MM.1S (cell line): Measurements from ENCODE around the gene RSBN1L.
A peak's percentile ranks its signal among the peaks of the same experiment; 100 is the strongest.

ENCODE experiments used
- DNase-seq: peaks from one replicate; pipeline ENCODE4 v3.0.0-alpha.2; 2015
- H2AFZ ChIP-seq: fragments of 300-600 bp; sonication (generic); 2 replicates; pipeline ENCODE4 v1.6.0; 2016; ENCODE audit warnings: antibody characterized with exemption, low read length
- H3F3A ChIP-seq: fragments of 300-600 bp; sonication (generic); 2 replicates; pipeline ENCODE4 v1.6.1; 2016; ENCODE audit warnings: mild to moderate bottlenecking, antibody characterized with exemption, low read length, moderate library complexity, mixed read lengths; ENCODE audit not compliant: insufficient read depth
- H3K27ac ChIP-seq: fragments of 300-600 bp; sonication (generic); 2 replicates; pipeline ENCODE4 v1.5.1; 2016; ENCODE audit warnings: mild to moderate bottlenecking, low read length
- H3K27me3 ChIP-seq: fragments of 300-600 bp; sonication (generic); replicated peaks from 2 replicates; pipeline ENCODE4 v1.6.0; 2016; ENCODE audit warnings: low read length; ENCODE audit not compliant: insufficient read depth
- H3K36me3 ChIP-seq: fragments of 300-600 bp; sonication (generic); replicated peaks from 2 replicates; pipeline ENCODE4 v1.6.1; 2016; ENCODE audit warnings: mild to moderate bottlenecking, low read length, mixed read lengths; ENCODE audit not compliant: insufficient read depth
- H3K4me1 ChIP-seq: fragments of 300-600 bp; sonication (generic); 2 replicates; pipeline ENCODE4 v1.6.1; 2016; ENCODE audit warnings: low read length, mixed read lengths
- H3K4me2 ChIP-seq: fragments of 300-600 bp; sonication (generic); 2 replicates; pipeline ENCODE4 v1.6.0; 2016; ENCODE audit warnings: low read depth, low read length
- H3K4me3 ChIP-seq: fragments of 300-600 bp; sonication (generic); 2 replicates; pipeline ENCODE4 v1.5.1; 2016; ENCODE audit warnings: low read length, mixed read lengths
- H3K79me2 ChIP-seq: fragments of 300-600 bp; sonication (generic); 2 replicates; pipeline ENCODE4 v1.6.1; 2016; ENCODE audit warnings: mixed run types, low read length, mixed read lengths
- H3K9ac ChIP-seq: fragments of 300-600 bp; sonication (generic); 2 replicates; pipeline ENCODE4 v1.6.1; 2016; ENCODE audit warnings: low read length, mixed read lengths
- H3K9me2 ChIP-seq: fragments of 300-600 bp; sonication (generic); replicated peaks from 2 replicates; pipeline ENCODE4 v1.6.1; 2016; ENCODE audit warnings: mild to moderate bottlenecking, low read length, mixed read lengths; ENCODE audit not compliant: insufficient read depth
- H3K9me3 ChIP-seq: fragments of 300-600 bp; sonication (generic); replicated peaks from 2 replicates; pipeline ENCODE4 v1.6.1; 2016; ENCODE audit warnings: mild to moderate bottlenecking, low read length, mixed read lengths; ENCODE audit not compliant: insufficient read depth
- H4K20me1 ChIP-seq: fragments of 300-600 bp; sonication (generic); 2 replicates; pipeline ENCODE4 v1.6.1; 2016; ENCODE audit warnings: mild to moderate bottlenecking, low read length, moderate library complexity, mixed read lengths; ENCODE audit not compliant: insufficient read depth
- EZH2 ChIP-seq: fragments of 300-600 bp; sonication (generic); optimal IDR thresholded peaks from 2 replicates; pipeline ENCODE3; 2017; ENCODE audit warnings: low read depth, mild to moderate bottlenecking, antibody characterized with exemption, low read length, mixed read lengths
- EZH2phosphoT487 ChIP-seq: fragments of 300-600 bp; sonication (generic); IDR thresholded peaks from 2 replicates; pipeline ENCODE4 v1.6.1; 2018; ENCODE audit warnings: antibody characterized with exemption, low read length
- TF ChIP-seq, protein P1 (sequence below): fragments of 300-600 bp; sonication (generic); IDR thresholded peaks from 2 replicates; pipeline ENCODE4 v1.5.1; 2016; ENCODE audit warnings: antibody characterized with exemption, low read length, mixed read lengths

Gene RSBN1L

GRCh38 chr7:77691892-77692491 lies 4.3 kb upstream of the RSBN1L start:
- Histone ChIP-seq H3F3A (no peaks in the 10 kb centered on the region; the same call in 1 of the 2 replicates), H3K4me3 (no peak overlapping the region), H3K36me3 (no peaks in the 10 kb centered on the region), H3K27ac (no peak overlapping the region), H3K4me1 (no peaks in the 10 kb centered on the region), H3K79me2 (peaks cover 30% of the 10 kb centered on the region), H3K27me3 (no peaks in the 10 kb centered on the region), H3K9me2 (no peaks in the 10 kb centered on the region), H4K20me1 (no peaks in the 10 kb centered on the region), H3K9ac (no peak overlapping the region), H3K4me2 (no peak overlapping the region), H2AFZ (no peak overlapping the region), H3K9me3 (no peaks in the 10 kb centered on the region)
- TF ChIP-seq, protein P1, sequence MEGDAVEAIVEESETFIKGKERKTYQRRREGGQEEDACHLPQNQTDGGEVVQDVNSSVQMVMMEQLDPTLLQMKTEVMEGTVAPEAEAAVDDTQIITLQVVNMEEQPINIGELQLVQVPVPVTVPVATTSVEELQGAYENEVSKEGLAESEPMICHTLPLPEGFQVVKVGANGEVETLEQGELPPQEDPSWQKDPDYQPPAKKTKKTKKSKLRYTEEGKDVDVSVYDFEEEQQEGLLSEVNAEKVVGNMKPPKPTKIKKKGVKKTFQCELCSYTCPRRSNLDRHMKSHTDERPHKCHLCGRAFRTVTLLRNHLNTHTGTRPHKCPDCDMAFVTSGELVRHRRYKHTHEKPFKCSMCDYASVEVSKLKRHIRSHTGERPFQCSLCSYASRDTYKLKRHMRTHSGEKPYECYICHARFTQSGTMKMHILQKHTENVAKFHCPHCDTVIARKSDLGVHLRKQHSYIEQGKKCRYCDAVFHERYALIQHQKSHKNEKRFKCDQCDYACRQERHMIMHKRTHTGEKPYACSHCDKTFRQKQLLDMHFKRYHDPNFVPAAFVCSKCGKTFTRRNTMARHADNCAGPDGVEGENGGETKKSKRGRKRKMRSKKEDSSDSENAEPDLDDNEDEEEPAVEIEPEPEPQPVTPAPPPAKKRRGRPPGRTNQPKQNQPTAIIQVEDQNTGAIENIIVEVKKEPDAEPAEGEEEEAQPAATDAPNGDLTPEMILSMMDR, result no peak
- TF ChIP-seq EZH2phosphoT487 (no peak), EZH2 (no peak)
- no peak for DNase-seq

DNA sequence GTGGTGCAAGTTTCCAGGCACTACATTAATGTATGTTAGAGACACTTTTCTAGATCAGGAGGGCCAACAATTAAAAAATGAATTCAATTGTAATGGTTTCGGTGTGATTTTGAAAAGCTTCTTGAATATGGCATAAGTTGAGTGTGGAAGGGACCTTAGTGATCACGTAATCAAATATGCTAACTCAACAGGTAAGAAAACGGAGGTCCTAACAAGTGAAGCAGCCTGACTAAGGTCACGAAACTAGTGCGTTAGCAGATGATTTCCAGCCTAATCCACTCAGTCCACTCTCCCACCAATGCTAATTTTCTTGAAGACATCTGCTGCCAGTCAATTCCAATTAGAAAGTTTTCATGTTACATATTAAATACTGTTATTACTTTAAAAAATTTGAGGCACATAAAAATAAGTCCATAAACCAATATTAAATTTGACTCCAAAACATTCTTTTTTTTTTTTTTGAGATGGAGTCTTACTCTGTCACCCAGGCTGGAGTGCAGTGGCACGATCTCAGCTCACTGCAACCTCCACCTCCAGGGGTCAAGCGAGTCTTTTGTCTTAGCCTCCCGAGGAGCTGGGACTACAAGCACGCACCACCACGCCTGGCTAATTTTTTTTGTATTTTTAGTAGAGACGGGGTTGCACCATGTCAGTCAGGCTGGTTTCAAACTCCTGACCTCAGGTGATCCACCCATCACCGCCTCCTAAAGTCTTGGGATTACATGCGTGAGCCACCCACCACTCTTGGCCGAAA lies 2.3 kb upstream of the RSBN1L start:
- no peaks in the 10 kb centered on the region for H3K36me3 ChIP-seq
- no peak overlapping the region for H3K9ac ChIP-seq
- H3K79me2 ChIP-seq, result peaks cover 50% of the 10 kb centered on the region
- H3K9me2 ChIP-seq, result no peaks in the 10 kb centered on the region
- H2AFZ ChIP-seq, result no peak overlapping the region
- no peak overlapping the region for H3K4me3 ChIP-seq
- no peak overlapping the region for H3K27ac ChIP-seq
- no peaks in the 10 kb centered on the region for H3K27me3 ChIP-seq
- H4K20me1 ChIP-seq, result peaks cover 5% of the 10 kb centered on the region; the same call in 1 of the 2 replicates
- H3K9me3 ChIP-seq, result no peaks in the 10 kb centered on the region
- no peak for DNase-seq
- no peak overlapping the region for H3K4me2 ChIP-seq
- no peak for TF ChIP-seq EZH2
- TF ChIP-seq, protein P1, result no peak
- no peak for TF ChIP-seq EZH2phosphoT487
- no peaks in the 10 kb centered on the region; the same call in 1 of the 2 replicates for H3K4me1 ChIP-seq
- H3F3A ChIP-seq, result peaks cover 6% of the 10 kb centered on the region; the same call in 1 of the 2 replicates

DNA sequence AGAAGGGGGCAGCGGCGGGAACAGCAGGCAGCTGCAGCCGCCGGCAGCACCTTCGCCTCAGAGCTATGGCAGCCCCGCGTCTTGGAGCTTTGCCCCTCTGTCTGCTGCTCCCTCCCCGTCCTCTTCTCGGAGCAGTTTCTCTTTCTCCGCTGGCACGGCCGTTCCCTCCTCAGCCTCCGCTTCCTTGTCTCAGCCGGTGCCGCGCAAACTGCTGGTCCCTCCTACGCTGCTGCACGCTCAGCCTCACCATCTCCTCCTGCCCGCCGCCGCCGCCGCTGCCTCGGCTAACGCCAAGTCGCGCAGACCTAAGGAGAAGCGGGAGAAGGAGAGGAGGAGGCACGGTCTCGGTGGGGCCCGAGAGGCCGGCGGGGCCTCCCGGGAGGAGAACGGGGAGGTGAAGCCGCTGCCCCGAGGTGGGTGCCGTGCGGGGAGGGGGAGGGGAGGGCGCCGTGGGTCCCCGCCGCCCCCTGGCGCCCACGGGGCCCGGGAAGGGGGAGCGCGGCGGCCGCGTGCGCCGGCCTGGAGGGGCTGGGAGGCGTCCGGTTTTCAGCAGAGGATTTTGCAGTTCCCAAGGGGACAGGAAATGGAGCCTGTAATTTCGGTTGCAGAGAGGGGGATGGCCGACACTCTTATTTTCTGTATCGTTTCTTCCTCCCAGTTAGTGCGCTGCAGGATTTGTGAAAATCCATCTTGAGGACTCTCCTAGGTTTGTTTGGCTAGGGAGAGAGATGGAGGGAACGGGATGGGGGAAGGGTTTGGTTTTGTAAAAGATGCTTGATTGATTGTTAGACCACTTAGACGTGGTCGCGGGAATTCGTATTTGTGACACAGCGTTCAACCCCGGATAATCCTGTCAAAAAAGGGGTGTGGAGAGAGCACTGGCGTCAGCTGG lies 630 bp downstream of the RSBN1L start:
- peak; percentile 51 for DNase-seq
- Histone ChIP-seq H3K9ac (peak overlapping the region; percentile 99), H3K79me2 (peaks cover 75% of the 10 kb centered on the region), H4K20me1 (peaks cover 10% of the 10 kb centered on the region; the same call in 1 of the 2 replicates), H3K27me3 (no peaks in the 10 kb centered on the region), H3K9me3 (no peaks in the 10 kb centered on the region), H3K4me1 (no peaks in the 10 kb centered on the region; the same call in 1 of the 2 replicates), H3K36me3 (no peaks in the 10 kb centered on the region; the same call in 1 of the 2 replicates), H3K4me3 (peak overlapping the region; percentile 100), H3F3A (peaks cover 6% of the 10 kb centered on the region; the same call in 1 of the 2 replicates), H2AFZ (peak overlapping the region; percentile 100), H3K27ac (peak overlapping the region; percentile 84), H3K4me2 (peak overlapping the region; percentile 76), H3K9me2 (no peaks in the 10 kb centered on the region)
- no peak for TF ChIP-seq EZH2phosphoT487
- no peak for TF ChIP-seq EZH2
- TF ChIP-seq, protein P1, result no peak
